H1 (cell line): ENCODE results near the gene CHD2. TPM values are rescaled to one million over a fixed set of nuclear protein-coding genes. Genes with fewer than 3 reads are reported as not detected.

Experiments used
- CTCF ChIA-PET: fragments of 300-600 bp; sonication (Branson Sonifier 250); formaldehyde crosslinking; loops from one replicate; lab custom pipeline; 2021; ENCODE audit not compliant: partially characterized antibody; lab: Charles Lee
- POLR2A ChIA-PET: fragments of 300-600 bp; sonication (Branson Sonifier 250); formaldehyde crosslinking; loops from one replicate; lab custom pipeline; 2021; ENCODE audit warnings: inconsistent platforms; ENCODE audit not compliant: partially characterized antibody; lab: Charles Lee
- DNase-seq, 2 experiments: peaks; one replicate each; pipeline versions ENCODE4 v3.0.0 to v3.0.0-alpha.2; 2010 to 2022; ENCODE audit warnings: low spot score in 2 of 2, low read depth in 1 of 2, mixed read lengths in 1 of 2
- FAIRE-seq: peaks from 2 replicates; lab custom pipeline; 2011; peaks lifted over from hg19 to GRCh38; lab: Jason Lieb, UNC
- H2AFZ ChIP-seq: 2 replicates; pipeline ENCODE4 v1.8.1; 2012; ENCODE audit warnings: low read length, inconsistent platforms
- H2AK5ac ChIP-seq: 2 replicates; pipeline ENCODE4 v1.6.1; 2013; ENCODE audit warnings: low read depth, low read length
- H2BK120ac ChIP-seq: replicated peaks from 2 replicates; pipeline ENCODE3; 2013; ENCODE audit warnings: low read depth, low read length, inconsistent platforms
- H2BK12ac ChIP-seq: 2 replicates; pipeline ENCODE4 v1.6.1; 2013; ENCODE audit warnings: low read depth, low read length
- H2BK15ac ChIP-seq: 2 replicates; pipeline ENCODE4 v1.6.1; 2013; ENCODE audit warnings: low read length
- H2BK20ac ChIP-seq: 2 replicates; pipeline ENCODE4 v1.6.1; 2013; ENCODE audit warnings: low read length
- H2BK5ac ChIP-seq: 2 replicates; pipeline ENCODE4 v1.6.1; 2013; ENCODE audit warnings: low read depth, low read length
- H3K14ac ChIP-seq: 2 replicates; pipeline ENCODE4 v1.6.1; 2013; ENCODE audit warnings: inconsistent platforms; ENCODE audit not compliant: insufficient read length
- H3K18ac ChIP-seq: 2 replicates; pipeline ENCODE4 v1.6.1; 2013; ENCODE audit warnings: low read length; ENCODE audit errors: extremely low read depth
- H3K23ac ChIP-seq: 2 replicates; pipeline ENCODE4 v1.6.1; 2013; ENCODE audit warnings: inconsistent platforms; ENCODE audit not compliant: insufficient read length
- H3K23me2 ChIP-seq: 2 replicates; pipeline ENCODE4 v1.6.1; 2013; ENCODE audit warnings: low read depth, low read length
- H3K27ac ChIP-seq: 2 replicates; pipeline ENCODE4 v1.6.1; 2011; ENCODE audit warnings: low read depth, low read length, inconsistent platforms
- H3K27me3 ChIP-seq, 4 experiments: replicated peaks in 1 of 4; 1 replicate in 1 of 4; 2 replicates in 3 of 4; pipeline versions ENCODE4 v1.6.1 to v1.8.1; 2011 to 2013; ENCODE audit warnings: low read length in 3 of 4, mild to moderate bottlenecking in 3 of 4, inconsistent platforms in 2 of 4, mixed read lengths in 2 of 4, moderate library complexity in 1 of 4; ENCODE audit not compliant: control insufficient read depth in 3 of 4, insufficient read depth in 3 of 4; ENCODE audit errors: extremely low read depth in 1 of 4
- H3K36me3 ChIP-seq, 4 experiments: 2 replicates each; pipeline versions ENCODE4 v1.6.1 to v1.8.1; 2011 to 2013; ENCODE audit warnings: mild to moderate bottlenecking in 4 of 4, low read length in 3 of 4, moderate library complexity in 2 of 4, control low read depth in 1 of 4, inconsistent platforms in 1 of 4; ENCODE audit not compliant: insufficient read depth in 4 of 4, control insufficient read depth in 2 of 4
- H3K4ac ChIP-seq: replicated peaks from 2 replicates; pipeline ENCODE3; 2013; ENCODE audit warnings: low read length, low read depth, mixed read lengths, inconsistent platforms; ENCODE audit not compliant: insufficient read length
- H3K4me1 ChIP-seq, 4 experiments: replicated peaks in 1 of 4; 1 replicate in 1 of 4; 2 replicates in 3 of 4; pipeline versions ENCODE4 v1.6.1 to v1.8.1; 2011 to 2013; ENCODE audit warnings: low read length in 3 of 4, inconsistent platforms in 2 of 4, mixed read lengths in 1 of 4; ENCODE audit not compliant: insufficient read depth in 4 of 4, control insufficient read depth in 3 of 4
- H3K4me2 ChIP-seq, 2 experiments: 2 replicates each; pipeline versions ENCODE4 v1.6.1 to v1.8.1; 2011 to 2013; ENCODE audit warnings: low read depth in 2 of 2, low read length in 2 of 2, control low read depth in 1 of 2, inconsistent platforms in 1 of 2, mild to moderate bottlenecking in 1 of 2; ENCODE audit not compliant: insufficient read depth in 1 of 2
- H3K4me3 ChIP-seq, 4 experiments: fragments of 200-600, 300-600 bp in 1 of 4; sonication (generic), shearing (Covaris generic), sonication (Bioruptor Twin) in 1 of 4; 2 replicates each; pipeline versions ENCODE4 v1.5.1 to v1.8.1; 2011 to 2016; ENCODE audit warnings: low read length in 4 of 4, low read depth in 3 of 4, control low read depth in 2 of 4, inconsistent platforms in 2 of 4, mild to moderate bottlenecking in 2 of 4, mixed read lengths in 1 of 4, moderate library complexity in 1 of 4; ENCODE audit not compliant: insufficient read depth in 2 of 4; ENCODE audit errors: extremely low read depth in 1 of 4
- H3K56ac ChIP-seq: replicated peaks from 2 replicates; pipeline ENCODE3; 2013; ENCODE audit warnings: low read depth, mild to moderate bottlenecking, mixed read lengths, low read length, inconsistent platforms; ENCODE audit not compliant: insufficient read length
- H3K79me1 ChIP-seq: 2 replicates; pipeline ENCODE4 v1.6.1; 2013; ENCODE audit warnings: low read depth, low read length, control low read depth
- H3K79me2 ChIP-seq, 2 experiments: 2 replicates each; pipeline versions ENCODE4 v1.6.1 to v1.8.1; 2012 to 2013; ENCODE audit warnings: low read length in 2 of 2, mild to moderate bottlenecking in 2 of 2, inconsistent platforms in 1 of 2; ENCODE audit not compliant: insufficient read depth in 2 of 2, control insufficient read depth in 1 of 2
- H3K9ac ChIP-seq, 4 experiments: replicated peaks in 1 of 4; 1 replicate in 1 of 4; 2 replicates in 3 of 4; pipeline versions ENCODE4 v1.6.1 to v1.8.1; 2011 to 2013; ENCODE audit warnings: low read depth in 3 of 4, low read length in 3 of 4, control low read depth in 2 of 4, mild to moderate bottlenecking in 2 of 4, moderate library complexity in 2 of 4, inconsistent platforms in 1 of 4; ENCODE audit errors: extremely low read depth in 1 of 4
- H3K9me3 ChIP-seq, 2 experiments: 2 replicates each; pipeline versions ENCODE4 v1.6.1 to v1.8.1; 2012 to 2013; ENCODE audit warnings: mild to moderate bottlenecking in 2 of 2, moderate library complexity in 2 of 2, control low read depth in 1 of 2, inconsistent platforms in 1 of 2, low read depth in 1 of 2, low read length in 1 of 2, mixed read lengths in 1 of 2; ENCODE audit not compliant: insufficient read depth in 2 of 2
- H4K20me1 ChIP-seq, 2 experiments: replicated peaks in 1 of 2; 2 replicates each; pipeline versions ENCODE3 to v1.8.1; 2011 to 2013; ENCODE audit warnings: inconsistent platforms in 2 of 2, low read length in 2 of 2, mild to moderate bottlenecking in 1 of 2; ENCODE audit not compliant: insufficient read depth in 2 of 2, control insufficient read depth in 1 of 2
- H4K5ac ChIP-seq: 2 replicates; pipeline ENCODE4 v1.6.1; 2013; ENCODE audit warnings: low read length, low read depth, mixed read lengths, inconsistent platforms; ENCODE audit not compliant: insufficient read length
- H4K8ac ChIP-seq: 2 replicates; pipeline ENCODE4 v1.8.0; 2013; ENCODE audit warnings: mild to moderate bottlenecking, moderate library complexity, low read length, inconsistent platforms; ENCODE audit not compliant: insufficient read depth; ENCODE audit errors: extremely low read depth
- H4K91ac ChIP-seq: replicated peaks from 2 replicates; pipeline ENCODE3; 2013; ENCODE audit warnings: low read length, mixed read lengths, inconsistent platforms; ENCODE audit not compliant: insufficient read length
- BACH1 ChIP-seq: IDR thresholded peaks from 2 replicates; pipeline ENCODE4 v1.6.1; 2012; ENCODE audit warnings: low read length, improper control_type of control experiment
- CBX5 ChIP-seq: fragments of 300-800, 300-1000 bp; sonication (generic); IDR thresholded peaks from 2 replicates; pipeline ENCODE4 v1.7.1; 2016; ENCODE audit warnings: antibody characterized with exemption, low read length, low read depth
- EZH2 ChIP-seq: fragments of 200-600 bp; sonication (generic); IDR thresholded peaks from 2 replicates; pipeline ENCODE4 v1.7.1; 2012; ENCODE audit warnings: low read depth, mild to moderate bottlenecking, moderate library complexity, low read length, inconsistent platforms; ENCODE audit not compliant: severe bottlenecking
- POU5F1 ChIP-seq: IDR thresholded peaks from 2 replicates; pipeline ENCODE4 v1.6.1; 2011; ENCODE audit warnings: low read depth, mild to moderate bottlenecking, low read length, moderate library complexity
- RAD21 ChIP-seq, 2 experiments: IDR thresholded peaks in 1 of 2; conservative IDR thresholded peaks in 1 of 2; 2 replicates each; pipeline ENCODE4 v1.6.1; 2011; ENCODE audit warnings: low read depth in 2 of 2, low read length in 2 of 2, improper control_type of control experiment in 1 of 2, inconsistent platforms in 1 of 2, mild to moderate bottlenecking in 1 of 2, moderate library complexity in 1 of 2
- SIX5 ChIP-seq: IDR thresholded peaks from 2 replicates; pipeline ENCODE4 v1.6.1; 2011; ENCODE audit warnings: mild to moderate bottlenecking, low read depth, low read length
- SP2 ChIP-seq: IDR thresholded peaks from 2 replicates; pipeline ENCODE4 v1.6.1; 2012; ENCODE audit warnings: mild to moderate bottlenecking, low read length, inconsistent platforms
- TAF7 ChIP-seq: optimal IDR thresholded peaks from 2 replicates; pipeline ENCODE3; 2011; ENCODE audit warnings: low read depth, mild to moderate bottlenecking, inconsistent platforms, low read length, moderate library complexity, borderline replicate concordance
- TEAD4 ChIP-seq: IDR thresholded peaks from 2 replicates; pipeline ENCODE4 v1.6.1; 2012; ENCODE audit warnings: low read depth, low read length, inconsistent platforms, mixed read lengths
- WGBS, 2 experiments: shearing (Covaris generic) in 1 of 2; methylation state at CpG; one replicate each; pipeline versions ENCODE4 v1.1.6 to v1.1.7; 2013 to 2015; ENCODE audit warnings: low lambda C conversion rate in 2 of 2, mixed read lengths in 2 of 2, inconsistent platforms in 1 of 2, low coverage in 1 of 2, missing lambda C conversion rate in 1 of 2; ENCODE audit not compliant: insufficient replicate concordance in 2 of 2, insufficient coverage in 1 of 2, insufficient read length in 1 of 2; ENCODE audit errors: extremely low coverage in 1 of 2, missing lambda C conversion rate in 1 of 2; 5-methylcytosine and 5-hydroxymethylcytosine counted together
- polyA plus RNA-seq, 7 experiments: library from polyadenylated mRNA; depleted of rRNA in 3 of 7; stranded (reverse) in 5 of 7; unstranded in 2 of 7; fragments of >200 nt in 5 of 7; fragments of 200-250 nt in 2 of 7; gene quantifications; 1 replicate in 5 of 7; 2 replicates in 1 of 7; 4 replicates in 1 of 7; pipeline versions ENCODE4 v1.2.1 to v1.2.3, GENCODE V29; 2011 to 2013; ENCODE audit warnings: missing spikeins in 2 of 7, mixed read lengths in 2 of 7
- total RNA-seq: library from RNA; stranded (reverse); fragmentation: NEBNext Ultra II Directional; extraction: Animal tissue kit (Norgen Biotek cat#: 25700); gene quantifications from 2 replicates; pipeline ENCODE4 v1.2.1, GENCODE V29; 2021
- TF ChIP-seq, protein P1 (sequence below): IDR thresholded peaks from 2 replicates; pipeline ENCODE4 v1.6.1; 2011; ENCODE audit warnings: low read length, improper control_type of control experiment

CHD2 gene
- total and polyA plus RNA-seq, 2 of the 8 experiments (the other 6 are each of a cell fraction or from before 2014, with no cell fraction given): 28.8 to 70.0 TPM

DNA sequence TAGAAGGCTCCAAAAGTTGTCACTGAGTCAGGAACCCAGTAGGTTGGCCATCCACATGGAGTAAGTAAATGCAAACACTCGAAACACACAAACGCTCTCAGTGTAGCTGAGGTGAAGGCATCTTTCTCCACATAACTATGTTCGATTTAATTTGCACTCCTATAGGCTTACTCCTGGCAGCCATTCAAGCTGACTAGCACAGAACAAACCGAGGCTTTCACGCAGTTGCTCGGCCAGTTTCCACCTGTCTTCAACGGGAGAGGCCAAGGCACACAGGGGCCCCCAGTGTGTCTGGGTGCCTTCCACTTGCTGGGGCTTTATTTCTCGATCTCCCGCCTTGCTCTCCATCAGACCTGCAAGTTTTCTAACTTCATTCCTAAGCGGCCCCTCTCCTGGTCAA is 170.0 kb downstream of the CHD2 start:
- WGBS, 2 experiments: 59% methylated on average over 10 of the region's 10 CpGs; no CpG with 5 or more reads in 1 of the 2 experiments
- Histone ChIP-seq H3K27ac (no peak overlapping the region), H2BK120ac (no peak overlapping the region), H3K4me2 (peak overlapping the region; percentile 78 to 79), H3K4ac (no peak overlapping the region), H2BK15ac (no peak overlapping the region), H4K8ac (0 out of 2 replicates have a peak overlapping the region, but pooled peaks have one; percentile 42), H3K79me1 (peaks cover 17% of the 10 kb centered on the region), H3K9me3 (no peaks in the 10 kb centered on the region), H2AK5ac (no peak overlapping the region), H2BK5ac (no peak overlapping the region), H4K91ac (no peak overlapping the region), H3K36me3 (peaks cover 0 to 34% (median 7%) of the 10 kb centered on the region in 4 experiments; a peak in 6 of 8 replicates), H3K23ac (no peak overlapping the region), H3K23me2 (peaks cover 9% of the 10 kb centered on the region; the same call in 1 of the 2 replicates), H3K14ac (no peak overlapping the region), H3K27me3 (peaks cover 0 to 8% (median 7%) of the 10 kb centered on the region in 4 experiments; a peak in 5 of 7 replicates), H4K20me1 (peaks cover 31 to 33% of the 10 kb centered on the region in 2 experiments), H3K4me1 (peaks cover 8 to 40% (median 27%) of the 10 kb centered on the region in 4 experiments; a peak in 6 of 7 replicates), H2AFZ (no peak overlapping the region), H2BK20ac (no peak overlapping the region), H3K9ac (no peak overlapping the region; a peak in 1 of 7 replicates), H3K79me2 (peaks cover 23 to 85% of the 10 kb centered on the region in 2 experiments), H4K5ac (no peak overlapping the region), H3K56ac (no peak overlapping the region), H3K18ac (no peak overlapping the region), H2BK12ac (no peak overlapping the region), H3K4me3 (peak overlapping the region; percentile 8 to 94 (median 49); a peak in 6 of 8 replicates)
- FAIRE-seq: no peak
- ChIA-PET POLR2A (interaction anchor here (1.4 to 7.8 kb wide), 2 partner anchors 9 to 33 kb away, joined by 3 to 62 read pairs; no protein-coding TSS in a partner anchor), CTCF (interaction anchor here (1.2 to 7.4 kb wide), 5 partner anchors 12 to 1050 kb away, joined by 3 to 56 read pairs (median 9); partner anchors contain the start of gene RGMA)
- TF ChIP-seq CBX5: no peak
- TF ChIP-seq TAF7: no peak
- TF ChIP-seq BACH1: no peak
- no peak for TF ChIP-seq RAD21 (IDR thresholded peaks at IDR 0.05 in 1 of 2, conservative IDR thresholded peaks at IDR 0.05 in 1 of 2; ENCODE audit: low read depth in 2 of 2, low read length in 2 of 2)
- TF ChIP-seq EZH2: no peak
- TF ChIP-seq SIX5: no peak
- TF ChIP-seq, protein P1, sequence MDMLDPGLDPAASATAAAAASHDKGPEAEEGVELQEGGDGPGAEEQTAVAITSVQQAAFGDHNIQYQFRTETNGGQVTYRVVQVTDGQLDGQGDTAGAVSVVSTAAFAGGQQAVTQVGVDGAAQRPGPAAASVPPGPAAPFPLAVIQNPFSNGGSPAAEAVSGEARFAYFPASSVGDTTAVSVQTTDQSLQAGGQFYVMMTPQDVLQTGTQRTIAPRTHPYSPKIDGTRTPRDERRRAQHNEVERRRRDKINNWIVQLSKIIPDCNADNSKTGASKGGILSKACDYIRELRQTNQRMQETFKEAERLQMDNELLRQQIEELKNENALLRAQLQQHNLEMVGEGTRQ: no peak
- no peak for TF ChIP-seq POU5F1
- no peak for TF ChIP-seq TEAD4
- TF ChIP-seq SP2: no peak
- no peak for DNase-seq
